HepG2 (cell line): ENCODE measurements around the gene IL1RAPL2. TPM values are rescaled to one million over a fixed set of nuclear protein-coding genes. Genes with fewer than 3 reads are reported as not detected.

ENCODE experiments used
- ATAC-seq: fragments of 200-7000 bp; cut with Tn5 transposase; 3 replicates; pipeline ENCODE4 v1.9.1; 2020; ENCODE audit warnings: mild to moderate bottlenecking, moderate library complexity
- BruUV-seq: library from RNA; stranded (reverse); fragments of 400-500 nt; replicated peaks from 2 replicates; lab custom pipeline; 2021; lab: Mats Ljungman, UMichigan
- CTCF ChIA-PET: fragments of 300-600 bp; formaldehyde crosslinking; extraction: SDS; loops from one replicate; lab custom pipeline; 2021; ENCODE audit warnings: low total read pairs, inconsistent platforms, low intra/inter-chr PET ratio; lab: Yijun Ruan, JAX
- POLR2A ChIA-PET: fragments of 350-600 bp; sonication (Branson Sonifier 250); formaldehyde crosslinking; loops from one replicate; lab custom pipeline; 2020; ENCODE audit warnings: antibody characterized with exemption, inconsistent platforms; lab: Yijun Ruan, JAX
- DNase-seq: peaks from one replicate; pipeline ENCODE4 v3.0.0-alpha.2; 2015; ENCODE audit warnings: low spot score
- FAIRE-seq: peaks from 3 replicates; lab custom pipeline; 2011; peaks lifted over from hg19 to GRCh38; lab: Jason Lieb, UNC
- H2AFZ ChIP-seq: one replicate; pipeline ENCODE4 v1.6.1; 2011; ENCODE audit warnings: low read length, inconsistent platforms
- H3K27ac ChIP-seq: fragments of 300-600 bp; 3 replicates; pipeline ENCODE4 v1.8.0; 2011; ENCODE audit warnings: mixed run types, mild to moderate bottlenecking, mixed read lengths, low read length, inconsistent platforms; ENCODE audit not compliant: insufficient read depth; ENCODE audit errors: extremely low read length
- H3K27me3 ChIP-seq, 2 experiments: fragments of 200-600 bp in 1 of 2; 2 replicates in 1 of 2; 3 replicates in 1 of 2; pipeline versions ENCODE4 v1.6.0 to v1.8.0; 2011; ENCODE audit warnings: low read length in 2 of 2, mild to moderate bottlenecking in 2 of 2, moderate library complexity in 2 of 2, inconsistent platforms in 1 of 2; ENCODE audit not compliant: insufficient read depth in 2 of 2, control insufficient read depth in 1 of 2
- H3K36me3 ChIP-seq, 2 experiments: fragments of 200-600 bp in 1 of 2; replicated peaks in 1 of 2; 2 replicates in 1 of 2; 3 replicates in 1 of 2; pipeline versions ENCODE4 v1.5.1 to v1.8.0; 2011; ENCODE audit warnings: low read length in 2 of 2, inconsistent platforms in 1 of 2; ENCODE audit not compliant: insufficient read depth in 2 of 2, control insufficient read depth in 1 of 2
- H3K4me1 ChIP-seq: 2 replicates; pipeline ENCODE4 v1.5.1; 2012; ENCODE audit warnings: low read length, inconsistent platforms; ENCODE audit not compliant: insufficient read depth
- H3K4me2 ChIP-seq: 2 replicates; pipeline ENCODE4 v1.6.0; 2011; ENCODE audit warnings: low read depth, low read length, inconsistent platforms
- H3K4me3 ChIP-seq, 3 experiments: fragments of 200-600 bp in 1 of 3; sonication (generic), shearing (Covaris generic) in 1 of 3; replicated peaks in 1 of 3; 2 replicates each; pipeline ENCODE4 v1.5.1; 2011 to 2016; ENCODE audit warnings: low read length in 3 of 3, inconsistent platforms in 2 of 3, low read depth in 2 of 3, mild to moderate bottlenecking in 2 of 3, control low read depth in 1 of 3, mixed read lengths in 1 of 3; ENCODE audit not compliant: insufficient read depth in 1 of 3
- H3K79me2 ChIP-seq: one replicate; pipeline ENCODE4 v1.6.1; 2011; ENCODE audit warnings: low read length, inconsistent platforms; ENCODE audit not compliant: insufficient read depth
- H3K9ac ChIP-seq: 2 replicates; pipeline ENCODE4 v1.6.0; 2011; ENCODE audit warnings: mild to moderate bottlenecking, low read depth, low read length, inconsistent platforms; ENCODE audit not compliant: insufficient read depth
- H3K9me3 ChIP-seq: 2 replicates; pipeline ENCODE4 v1.5.1; 2012; ENCODE audit warnings: mild to moderate bottlenecking, low read length
- H4K20me1 ChIP-seq: 2 replicates; pipeline ENCODE4 v1.6.0; 2011; ENCODE audit warnings: inconsistent platforms, mild to moderate bottlenecking, low read length, moderate library complexity; ENCODE audit not compliant: insufficient read depth
- ARNT2 ChIP-seq: sonication (generic); formaldehyde crosslinking; IDR thresholded peaks from 2 replicates; pipeline ENCODE4 v1.8.0; 2022; ENCODE audit warnings: mild to moderate bottlenecking, low read depth, missing genetic modification reagents, moderate library complexity
- ASH2L ChIP-seq: fragments of 300-600, 200-600 bp; sonication (generic); IDR thresholded peaks from 2 replicates; pipeline ENCODE4 v1.7.0; 2017; ENCODE audit warnings: low read depth, mild to moderate bottlenecking, moderate library complexity, mixed read lengths, low read length; ENCODE audit not compliant: insufficient read length
- MAFF ChIP-seq: IDR thresholded peaks from 2 replicates; pipeline ENCODE4 v1.6.1; 2011; ENCODE audit warnings: low read depth, low read length, improper control_type of control experiment
- MEIS2 ChIP-seq: sonication (generic); formaldehyde crosslinking; IDR thresholded peaks from 2 replicates; pipeline ENCODE4 v1.9.0; 2021; ENCODE audit warnings: mild to moderate bottlenecking, missing genetic modification reagents
- POLR2AphosphoS2 ChIP-seq: IDR thresholded peaks from 2 replicates; pipeline ENCODE4 v1.6.1; 2011; ENCODE audit warnings: low read depth, low read length, improper control_type of control experiment
- SKI ChIP-seq: fragments of 450-650 bp; IDR thresholded peaks from one replicate; pipeline ENCODE4 v1.6.1; 2018; ENCODE audit warnings: mild to moderate bottlenecking; ENCODE audit not compliant: partially characterized antibody
- U2AF1 ChIP-seq: fragments of 200-400 bp; formaldehyde crosslinking; optimal IDR thresholded peaks from 2 replicates; pipeline ENCODE3; 2017; ENCODE audit warnings: mild to moderate bottlenecking, low read depth, low read length
- ZFAT ChIP-seq: sonication (generic); formaldehyde crosslinking; conservative IDR thresholded peaks from 2 replicates; pipeline ENCODE4 v1.8.1; 2023; ENCODE audit warnings: missing genetic modification reagents, inconsistent platforms
- ZNF367 ChIP-seq: sonication (generic); formaldehyde crosslinking; IDR thresholded peaks from 2 replicates; pipeline ENCODE4 v1.4.0; 2020; ENCODE audit warnings: missing genetic modification reagents, borderline replicate concordance
- ZNF468 ChIP-seq: sonication (generic); formaldehyde crosslinking; IDR thresholded peaks from 2 replicates; pipeline ENCODE4 v1.8.0; 2022; ENCODE audit warnings: mild to moderate bottlenecking, moderate library complexity, missing genetic modification reagents
- ZNF577 ChIP-seq: sonication (generic); formaldehyde crosslinking; IDR thresholded peaks from 2 replicates; pipeline ENCODE4 v1.4.0; 2020; ENCODE audit warnings: mild to moderate bottlenecking, low read depth, missing genetic modification reagents, borderline replicate concordance
- ZNF746 ChIP-seq: sonication (generic); formaldehyde crosslinking; IDR thresholded peaks from 2 replicates; pipeline ENCODE4 v1.8.0; 2022; ENCODE audit warnings: mild to moderate bottlenecking, missing genetic modification reagents
- WGBS: methylation state at CpG from one replicate; pipeline ENCODE4 v1.1.6; 2017; ENCODE audit warnings: low lambda C conversion rate; 5-methylcytosine and 5-hydroxymethylcytosine counted together
- in situ Hi-C: cut with HindIII; loops from 2 replicates; pipeline ENCODE4 v1.10.0; 2017; ENCODE audit warnings: low pct_unique_long_range_greater_than_20kb; ENCODE audit not compliant: extremely low pct_ligation_motif_present
- intact Hi-C: fragments of 100-400 bp; cut with micrococcal nuclease; formaldehyde crosslinking; loops from one replicate; pipeline ENCODE4 v1.10.0; 2022; ENCODE audit not compliant: unreplicated experiment
- polyA plus RNA-seq, 8 experiments: library from polyadenylated mRNA; depleted of rRNA in 3 of 8; stranded (reverse) in 7 of 8; unstranded in 1 of 8; fragments of >200 nt; fragmentation: Illumina TruSeq in 4 of 8; extraction: Trizol in 4 of 8; gene quantifications; 2 replicates each; pipeline versions ENCODE4 v1.2.1 to v1.2.3, GENCODE V29; 2011 to 2016; ENCODE audit warnings: low read depth in 4 of 8, missing spikeins in 1 of 8, mixed read lengths in 1 of 8; ENCODE audit not compliant: insufficient read depth in 1 of 8
- total RNA-seq, 5 experiments: library from RNA; depleted of rRNA; stranded (reverse); fragments of >200 nt; fragmentation: Illumina TruSeq; extraction: Trizol; gene quantifications; 2 replicates each; pipeline ENCODE4 v1.2.3, GENCODE V29; 2016; ENCODE audit warnings: low read depth in 1 of 5
- TF ChIP-seq, protein P1 (sequence below): sonication (generic); formaldehyde crosslinking; IDR thresholded peaks from 2 replicates; pipeline ENCODE4 v1.4.0; 2020; ENCODE audit warnings: mild to moderate bottlenecking, missing genetic modification reagents
- TF ChIP-seq, protein P2 (sequence below): sonication (generic); formaldehyde crosslinking; IDR thresholded peaks from 2 replicates; pipeline ENCODE4 v1.4.0; 2020; ENCODE audit warnings: mild to moderate bottlenecking, low read depth, missing genetic modification reagents

IL1RAPL2 gene
- total and polyA plus RNA-seq, 2 of the 13 experiments (the other 11 are each of a cell fraction or from before 2014, with no cell fraction given) = not detected

DNA sequence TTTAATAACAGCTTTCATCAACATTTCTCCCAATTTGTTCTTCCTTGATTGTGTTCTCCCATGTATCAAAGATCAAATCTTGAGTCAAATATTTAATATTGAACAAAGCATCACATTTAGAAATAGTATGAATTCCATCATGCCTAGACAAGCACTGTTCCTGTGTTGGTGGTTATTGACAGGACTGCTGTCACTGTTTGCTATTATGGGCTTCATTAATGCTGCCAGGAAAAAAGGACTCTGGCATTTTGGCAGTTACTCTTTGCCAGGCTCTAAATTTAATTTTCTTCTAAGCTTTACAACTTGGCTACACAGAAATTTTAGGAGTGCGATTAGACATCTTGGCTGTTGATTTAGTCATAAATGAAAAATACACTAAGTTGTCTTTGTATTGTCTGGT lies 960.4 kb downstream of the IL1RAPL2 start (continued):
- TF ChIP-seq, protein P1, sequence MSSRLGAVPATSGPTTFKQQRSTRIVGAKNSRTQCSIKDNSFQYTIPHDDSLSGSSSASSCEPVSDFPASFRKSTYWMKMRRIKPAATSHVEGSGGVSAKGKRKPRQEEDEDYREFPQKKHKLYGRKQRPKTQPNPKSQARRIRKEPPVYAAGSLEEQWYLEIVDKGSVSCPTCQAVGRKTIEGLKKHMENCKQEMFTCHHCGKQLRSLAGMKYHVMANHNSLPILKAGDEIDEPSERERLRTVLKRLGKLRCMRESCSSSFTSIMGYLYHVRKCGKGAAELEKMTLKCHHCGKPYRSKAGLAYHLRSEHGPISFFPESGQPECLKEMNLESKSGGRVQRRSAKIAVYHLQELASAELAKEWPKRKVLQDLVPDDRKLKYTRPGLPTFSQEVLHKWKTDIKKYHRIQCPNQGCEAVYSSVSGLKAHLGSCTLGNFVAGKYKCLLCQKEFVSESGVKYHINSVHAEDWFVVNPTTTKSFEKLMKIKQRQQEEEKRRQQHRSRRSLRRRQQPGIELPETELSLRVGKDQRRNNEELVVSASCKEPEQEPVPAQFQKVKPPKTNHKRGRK (CRISPR knock-in tag) = no peak
- no peak for TF ChIP-seq ZNF367 (CRISPR knock-in tag)
- no peak for TF ChIP-seq ZNF468 (CRISPR knock-in tag)
- TF ChIP-seq, protein P2, sequence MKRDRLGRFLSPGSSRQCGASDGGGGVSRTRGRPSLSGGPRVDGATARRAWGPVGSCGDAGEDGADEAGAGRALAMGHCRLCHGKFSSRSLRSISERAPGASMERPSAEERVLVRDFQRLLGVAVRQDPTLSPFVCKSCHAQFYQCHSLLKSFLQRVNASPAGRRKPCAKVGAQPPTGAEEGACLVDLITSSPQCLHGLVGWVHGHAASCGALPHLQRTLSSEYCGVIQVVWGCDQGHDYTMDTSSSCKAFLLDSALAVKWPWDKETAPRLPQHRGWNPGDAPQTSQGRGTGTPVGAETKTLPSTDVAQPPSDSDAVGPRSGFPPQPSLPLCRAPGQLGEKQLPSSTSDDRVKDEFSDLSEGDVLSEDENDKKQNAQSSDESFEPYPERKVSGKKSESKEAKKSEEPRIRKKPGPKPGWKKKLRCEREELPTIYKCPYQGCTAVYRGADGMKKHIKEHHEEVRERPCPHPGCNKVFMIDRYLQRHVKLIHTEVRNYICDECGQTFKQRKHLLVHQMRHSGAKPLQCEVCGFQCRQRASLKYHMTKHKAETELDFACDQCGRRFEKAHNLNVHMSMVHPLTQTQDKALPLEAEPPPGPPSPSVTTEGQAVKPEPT (CRISPR knock-in tag) = no peak
- no peak for TF ChIP-seq ASH2L

DNA sequence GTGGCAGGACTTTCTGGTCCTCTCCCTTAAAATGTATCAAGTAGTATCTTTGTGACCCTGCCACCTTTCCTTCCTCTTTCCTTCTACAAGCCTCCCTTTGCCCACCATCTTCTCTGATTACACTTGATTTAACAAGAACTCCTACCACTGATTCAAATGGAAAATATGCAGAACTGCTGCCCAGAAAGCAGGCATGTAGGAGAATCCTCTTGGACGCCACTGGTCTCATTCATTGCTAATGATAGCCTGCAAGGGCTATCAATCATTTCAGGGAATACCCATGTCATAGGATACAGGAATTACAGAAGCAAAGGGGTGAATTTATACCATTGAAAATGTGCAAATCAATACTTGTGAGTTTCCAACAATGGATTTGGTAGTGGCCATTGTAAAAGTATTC lies 961.8 kb downstream of the IL1RAPL2 start:
- no peaks in the 10 kb centered on the region for H3K36me3 ChIP-seq
- WGBS = 0% methylated on average over 1 of the region's 1 CpG
- no peaks in the 10 kb centered on the region for H3K79me2 ChIP-seq
- H4K20me1 ChIP-seq = no peaks in the 10 kb centered on the region
- CTCF ChIA-PET = no interaction called here
- POLR2A ChIA-PET = no interaction called here
- H3K4me1 ChIP-seq = no peaks in the 10 kb centered on the region
- H3K4me2 ChIP-seq = no peak overlapping the region
- intact Hi-C loops = no loop called here
- no peak overlapping the region for H3K4me3 ChIP-seq
- FAIRE-seq (no peak), DNase-seq (no peak), ATAC-seq (no peak)
- H3K27me3 ChIP-seq = no peaks in the 10 kb centered on the region
- no peak overlapping the region for H3K9ac ChIP-seq
- in situ Hi-C loops = no loop called here
- no peak overlapping the region for H2AFZ ChIP-seq
- no peak overlapping the region for H3K27ac ChIP-seq
- TF ChIP-seq POLR2AphosphoS2 (no peak), MEIS2 (no peak), U2AF1 (no peak), MAFF (no peak), ZFAT (CRISPR knock-in tag) (no peak), ZNF577 (CRISPR knock-in tag) (no peak), ARNT2 (no peak), SKI (no peak), ZNF746 (CRISPR knock-in tag) (no peak)
- no peaks in the 10 kb centered on the region for H3K9me3 ChIP-seq
- no TSS peak for BruUV-seq
